Activated CD4-positive, CD25-positive, alpha-beta regulatory T cell treated with anti-CD3 and anti-CD28 coated beads, Interleukin-2, amount 50 U/mL, for 72 hours (primary cell): Measurements from ENCODE around the gene RBMS3.

Experiments
- DNase-seq: peaks from one replicate; pipeline ENCODE4 v3.0.0; 2021

The RBMS3 gene

GRCh38 chr3:29590461-29590860 lies 309.6 kb downstream of the RBMS3 start:
- DNase-seq: no peak

DNA sequence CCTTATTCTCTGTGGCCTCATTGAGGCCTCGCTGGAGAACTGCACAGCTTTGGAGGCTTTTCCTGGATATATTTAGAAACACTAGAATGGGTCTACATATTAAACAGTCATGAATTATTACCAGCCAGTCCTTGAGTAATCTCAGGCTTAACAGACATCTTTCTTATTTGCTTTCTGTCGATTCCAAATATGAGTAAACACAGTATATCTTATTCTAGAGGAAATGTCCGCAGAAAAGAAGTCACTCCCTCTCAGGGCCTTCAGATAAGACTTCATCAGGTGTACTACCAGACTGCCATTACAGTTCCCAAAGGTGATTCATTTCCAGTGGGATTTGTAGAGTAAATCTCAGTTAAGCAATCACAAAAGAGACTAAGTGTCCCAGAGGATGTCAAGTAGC lies 310.7 kb downstream of the RBMS3 start:
- DNase-seq: no peak

GRCh38 chr3:29593802-29594201 lies 312.9 kb downstream of the RBMS3 start:
- no peak for DNase-seq

- DNase-seq: no peak
Measured at GRCh38 chr3:29594261-29594660, 313.4 kb downstream of the RBMS3 start.

- no peak for DNase-seq
Measured at GRCh38 chr3:29597376-29598008, 316.6 kb downstream of the RBMS3 start.

- DNase-seq: no peak
Measured at GRCh38 chr3:29601861-29602585, 321.2 kb downstream of the RBMS3 start.

DNA sequence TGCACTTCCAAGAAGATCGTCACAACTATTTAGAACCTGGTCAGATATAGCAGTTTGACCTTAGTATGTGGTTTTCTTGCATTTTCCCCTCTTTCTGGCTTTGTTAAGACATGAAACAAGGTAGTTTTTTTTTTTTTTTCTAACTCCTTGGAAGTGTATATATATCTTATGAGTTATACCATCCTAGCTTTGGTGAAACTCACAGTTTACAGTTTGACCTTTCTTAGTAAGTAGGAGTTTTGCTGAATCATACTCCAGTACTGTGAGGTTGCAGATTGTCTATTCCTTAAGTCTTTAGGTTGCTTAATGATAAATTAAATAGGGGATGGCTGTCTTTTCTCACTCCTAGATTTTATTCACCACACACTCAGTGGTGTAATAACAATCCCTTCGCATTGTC lies 325.0 kb downstream of the RBMS3 start:
- no peak for DNase-seq

DNA sequence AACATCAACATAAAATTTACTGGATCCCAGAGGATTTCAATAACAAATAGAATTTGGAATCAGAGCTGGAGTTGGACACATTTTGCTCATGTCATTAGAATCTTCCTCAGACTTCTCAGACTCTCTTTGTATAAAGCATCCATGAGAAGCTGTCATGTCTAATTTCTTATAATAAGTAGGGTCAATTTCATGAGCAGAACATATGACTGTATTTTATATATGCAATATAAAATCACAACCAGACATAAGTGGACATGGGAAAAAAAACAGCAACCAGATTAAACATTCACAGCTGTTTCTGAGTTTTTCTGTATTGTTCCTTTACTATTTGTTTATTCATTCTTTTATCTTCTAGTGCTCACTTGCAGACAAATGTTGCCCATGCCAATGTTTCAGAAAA lies 325.5 kb downstream of the RBMS3 start:
- DNase-seq: no peak

GRCh38 chr3:29608414-29609327 lies 327.8 kb downstream of the RBMS3 start:
- no peak for DNase-seq

DNA sequence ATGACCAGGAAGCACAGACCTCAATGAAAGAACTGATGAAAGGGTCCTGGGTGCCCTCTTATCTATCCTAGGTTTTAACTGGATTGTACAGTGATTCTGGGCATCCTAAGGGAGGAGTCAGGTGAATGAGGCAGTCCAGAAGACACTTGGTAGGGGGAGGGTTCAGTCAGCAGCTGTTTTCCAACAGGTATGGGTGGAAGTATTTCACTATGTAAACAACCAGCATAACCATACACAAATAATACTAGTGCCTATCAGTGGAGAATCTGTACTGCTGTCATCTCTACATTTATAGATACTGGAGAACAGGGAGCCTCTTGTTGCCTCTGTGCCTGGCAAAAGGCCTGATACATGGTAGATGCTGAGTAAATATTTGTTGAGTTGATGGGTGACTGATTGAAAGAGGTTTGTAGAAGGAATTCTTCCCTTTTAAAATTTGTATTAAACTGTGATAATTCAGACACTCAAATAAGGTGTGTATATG lies 328.5 kb downstream of the RBMS3 start:
- DNase-seq: no peak

DNA sequence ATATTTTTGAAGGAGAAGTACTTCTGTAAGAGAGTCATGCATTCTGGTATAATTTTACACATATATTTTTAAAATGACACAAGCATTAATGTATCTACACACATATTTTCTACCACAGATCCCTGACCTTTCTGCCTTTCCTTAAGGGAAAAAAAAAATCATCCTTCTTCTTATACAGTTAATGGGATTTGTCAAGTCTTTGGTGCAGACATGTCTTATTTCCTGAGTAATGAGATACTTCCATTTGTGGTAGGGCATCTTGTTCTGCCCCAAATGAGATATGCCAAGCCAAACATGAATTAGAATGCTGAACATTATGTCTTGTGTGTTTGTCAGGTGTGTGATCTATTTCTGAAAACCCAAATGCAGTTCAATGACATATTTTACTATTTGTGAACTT lies 329.9 kb downstream of the RBMS3 start:
- DNase-seq: no peak

DNA sequence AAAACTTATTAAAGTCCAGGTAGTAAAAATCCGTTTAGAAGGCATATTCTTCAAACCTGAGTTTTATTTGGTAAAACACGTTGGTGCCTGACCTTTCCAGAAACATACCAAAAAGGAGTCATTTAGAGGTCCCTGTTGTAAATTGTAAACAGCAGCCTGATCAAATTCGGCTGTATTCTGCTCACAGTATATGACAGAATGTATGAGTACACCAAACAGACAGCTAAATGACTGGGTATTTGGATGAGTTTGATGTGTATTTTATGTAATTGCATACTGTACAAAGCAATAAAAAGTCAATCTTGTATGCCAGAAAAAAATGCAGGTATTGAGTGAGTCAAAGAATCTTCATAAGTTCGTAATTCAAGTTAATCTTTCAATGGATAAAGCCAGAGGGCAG lies 330.4 kb downstream of the RBMS3 start:
- no peak for DNase-seq

GRCh38 chr3:29612536-29612935 lies 331.7 kb downstream of the RBMS3 start:
- DNase-seq: no peak

DNA sequence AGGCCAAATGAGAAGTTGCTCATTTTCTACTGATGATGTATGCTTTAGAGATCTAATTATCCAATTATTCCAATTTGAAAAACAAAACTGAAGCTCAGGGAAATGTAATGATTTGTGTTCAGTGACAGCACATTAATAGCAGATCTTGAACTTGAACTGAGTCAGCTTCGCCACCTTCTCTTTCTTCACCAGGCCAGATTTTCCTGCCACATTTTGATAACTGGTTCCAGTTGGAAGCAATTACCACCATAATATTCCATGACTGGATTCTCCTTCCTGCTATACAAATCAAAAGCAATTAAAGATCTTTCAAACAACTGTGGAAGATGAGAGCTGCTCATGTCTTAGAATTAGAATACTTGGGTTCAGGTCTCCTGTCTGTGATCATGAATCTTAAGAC lies 334.1 kb downstream of the RBMS3 start:
- no peak for DNase-seq

DNA sequence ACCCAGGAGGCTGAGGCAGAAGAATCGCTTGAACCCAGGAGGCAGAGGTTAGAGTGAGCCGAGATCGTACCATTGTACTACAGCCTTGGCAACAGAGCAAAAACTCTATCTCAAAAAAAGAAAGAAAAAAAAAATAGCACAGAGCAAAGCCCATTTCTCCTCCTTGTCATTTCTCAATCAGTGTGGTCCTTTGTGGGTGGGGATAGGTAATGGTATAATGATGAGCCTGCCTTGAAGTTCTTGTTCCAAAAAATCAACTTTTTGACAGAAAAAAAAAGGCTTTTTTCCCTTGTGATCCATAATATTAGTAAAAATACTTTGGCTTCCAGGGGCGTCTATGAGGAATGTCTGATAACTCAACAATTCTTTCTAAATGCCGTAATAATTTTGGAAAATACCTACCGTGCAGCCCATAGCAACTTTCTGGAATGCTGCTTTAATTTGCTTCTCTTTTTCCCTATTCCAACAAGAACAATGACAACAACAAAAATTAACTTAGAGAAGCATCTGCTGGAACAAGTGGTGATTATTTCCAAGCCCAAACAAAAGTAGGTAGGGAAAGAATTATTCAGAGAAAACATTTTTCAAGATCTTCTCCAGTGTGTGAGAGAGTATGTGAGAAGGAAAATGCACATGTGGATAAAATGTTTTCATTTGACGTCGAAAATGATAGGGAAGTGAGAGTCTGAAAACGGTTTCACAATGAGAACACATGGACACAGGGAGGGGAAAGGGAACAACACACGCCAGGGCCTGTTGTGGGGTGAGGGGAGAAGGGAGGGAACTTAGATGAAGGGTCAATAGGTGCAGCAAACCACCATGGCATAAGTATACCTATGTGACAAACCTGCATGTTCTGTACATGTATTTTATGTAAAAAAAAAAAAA lies 337.8 kb downstream of the RBMS3 start:
- DNase-seq: no peak

GRCh38 chr3:29619676-29620075 lies 338.8 kb downstream of the RBMS3 start:
- no peak for DNase-seq

GRCh38 chr3:29627136-29628117 lies 346.6 kb downstream of the RBMS3 start:
- DNase-seq: no peak

DNA sequence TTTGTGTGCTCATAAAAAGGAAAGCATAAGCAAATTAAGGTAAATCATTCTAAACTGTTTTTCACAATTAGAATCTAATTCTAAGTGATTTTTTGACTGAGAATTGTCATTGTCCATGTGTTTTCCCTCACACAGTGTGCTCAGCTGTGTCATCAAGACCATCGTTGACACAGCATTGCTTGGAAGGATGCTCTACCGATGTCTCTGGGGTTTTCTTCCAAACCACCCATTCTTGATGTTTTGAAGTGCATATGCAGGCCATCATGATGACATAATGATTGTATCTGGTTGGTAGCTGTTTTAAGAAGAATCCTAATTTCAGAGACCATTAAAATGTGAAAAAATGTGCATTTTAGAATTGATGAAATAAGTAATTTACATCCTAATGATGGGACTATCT lies 347.9 kb downstream of the RBMS3 start:
- DNase-seq: no peak

- DNase-seq: no peak
Measured at GRCh38 chr3:29635888-29636287, 355.0 kb downstream of the RBMS3 start.

- no peak for DNase-seq
Measured at GRCh38 chr3:29637068-29637467, 356.2 kb downstream of the RBMS3 start.

DNA sequence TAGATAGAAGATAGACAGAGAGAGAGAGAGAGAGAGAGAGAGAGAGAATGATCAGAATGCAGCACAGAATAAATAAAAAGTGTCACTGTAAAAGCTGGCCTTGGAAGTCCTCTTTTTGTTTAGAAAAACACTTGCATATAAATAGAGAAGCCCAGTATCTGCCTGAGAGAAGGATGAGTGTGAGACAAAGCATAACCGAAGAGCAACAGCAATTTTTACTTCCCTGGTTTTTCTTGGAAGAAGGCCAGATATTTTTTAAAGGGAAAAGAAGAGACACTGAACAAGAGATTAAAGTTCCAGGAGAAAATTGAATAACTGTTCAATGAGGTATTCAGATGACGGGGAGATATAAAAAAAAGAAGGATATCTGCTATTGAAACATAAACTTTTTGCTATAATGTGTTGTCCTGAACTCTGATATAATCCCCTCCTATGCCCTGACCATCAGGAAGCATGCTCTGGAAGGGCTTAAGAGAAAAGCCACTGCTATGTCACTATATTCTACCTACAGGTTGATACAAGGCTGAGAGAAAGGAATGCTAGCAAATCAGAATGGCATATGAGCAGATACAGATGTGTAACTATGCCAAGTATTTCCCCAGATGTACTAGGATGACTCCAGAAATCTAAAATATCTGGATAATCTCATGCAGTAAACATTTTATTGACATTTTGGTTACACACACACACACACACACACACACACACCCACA lies 358.9 kb downstream of the RBMS3 start:
- DNase-seq: no peak
